ENCODE data around the gene EMP2. TPM values are rescaled to one million over a fixed set of nuclear protein-coding genes. Genes with fewer than 3 reads are reported as not detected.
A peak's percentile ranks its signal among the peaks of the same experiment; 100 is the strongest.

The EMP2 gene
- total RNA-seq (17.2 and 22.5 TPM in 2 replicates), polyA plus RNA-seq (36.2 and 36.8 TPM in 2 replicates), polyA minus RNA-seq (ENCODE audit: low replicate concordance) (65.5 and 70.6 TPM in 2 replicates)
- 32.9 and 33.0 TPM in 2 replicates for polyA plus RNA-seq (2012)

- peaks cover 23% of the 10 kb centered on the region for H3K79me2 ChIP-seq (ENCODE audit: control insufficient read depth, insufficient read depth, low read length)
- peak; percentile 61 to 73 for DNase-seq (ENCODE audit: low read depth in 2 of 2)
- no peaks in the 10 kb centered on the region for H4K20me1 ChIP-seq (ENCODE audit: control insufficient read depth, extremely low read depth, insufficient read depth, low read length)
- H3K4me3 ChIP-seq (replicated peaks in 1 of 4; ENCODE audit: control extremely low read depth in 1 of 4, insufficient read depth in 1 of 4, low read depth in 3 of 4, low read length in 4 of 4) = peak within 1 kb of the TSS; percentile 63 to 94 (median 72)
- no peaks in the 10 kb centered on the region for H3K36me3 ChIP-seq (ENCODE audit: control insufficient read depth, insufficient read depth, low read length)
- peak within 1 kb of the TSS; percentile 75 for H3K27ac ChIP-seq (ENCODE audit: insufficient read depth, low read length)
- H3K27me3 ChIP-seq (ENCODE audit: control insufficient read depth, insufficient read depth, low read length) = no peaks in the 10 kb centered on the region
- peak within 1 kb of the TSS; percentile 80 for H2AFZ ChIP-seq (ENCODE audit: low read length)
- H3K9me3 ChIP-seq (ENCODE audit: control insufficient read depth, insufficient read depth, low read depth, low read length) = no peaks in the 10 kb centered on the region
- H3K9ac ChIP-seq (ENCODE audit: insufficient read depth, low read length) = peak within 1 kb of the TSS; percentile 68
- TF ChIP-seq CTCF (conservative IDR thresholded peaks at IDR 0.05 in 1 of 2, IDR thresholded peaks at IDR 0.05 in 1 of 2; ENCODE audit: low read depth in 1 of 2, low read length in 2 of 2) (peak; percentile 47 to 73), EZH2 (IDR thresholded peaks at IDR 0.05; ENCODE audit: low read length, missing control alignments) (no peak)
- H3K4me1 ChIP-seq (ENCODE audit: control insufficient read depth, extremely low read depth, insufficient read depth, low read length) = peaks cover 33% of the 10 kb centered on the region
- peak within 1 kb of the TSS; percentile 96 for H3K4me2 ChIP-seq (ENCODE audit: extremely low read depth, insufficient read depth, low read length)
Measured at GRCh38 chr16:10579965-10580882, at the start of gene EMP2. Gene EMP2, minus strand, starts transcription at chr16:10580598. Its CDS starts 32,981 bp downstream, at chr16:10547617.

DNA sequence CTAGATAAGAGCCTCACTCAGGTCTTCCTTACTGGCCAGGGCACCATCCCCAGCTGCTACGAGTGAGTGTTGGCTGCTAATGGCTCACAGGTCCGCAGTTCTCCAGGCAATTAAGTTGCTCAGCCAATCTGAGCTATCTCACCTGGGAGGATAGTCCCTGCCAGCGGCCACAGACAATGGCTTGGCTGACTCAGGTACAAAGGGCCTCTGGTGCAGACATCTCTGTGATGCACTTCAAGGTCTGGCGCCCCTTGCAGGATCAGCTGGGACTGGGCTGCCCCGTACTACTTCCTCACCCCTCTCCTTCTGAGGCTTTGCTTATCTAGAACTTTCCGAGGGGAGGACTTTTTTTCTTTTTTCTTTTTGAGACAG is 49.2 kb upstream of the EMP2 start:
- Histone ChIP-seq H3K4me1 (ENCODE audit: control insufficient read depth, extremely low read depth, insufficient read depth, low read length) (no peaks in the 10 kb centered on the region), H4K20me1 (ENCODE audit: control insufficient read depth, extremely low read depth, insufficient read depth, low read length) (no peaks in the 10 kb centered on the region), H3K4me3 (replicated peaks in 1 of 4; ENCODE audit: control extremely low read depth in 1 of 4, insufficient read depth in 1 of 4, low read depth in 3 of 4, low read length in 4 of 4) (no peak overlapping the region), H3K27ac (ENCODE audit: insufficient read depth, low read length) (no peak overlapping the region), H3K79me2 (ENCODE audit: control insufficient read depth, insufficient read depth, low read length) (no peaks in the 10 kb centered on the region), H2AFZ (ENCODE audit: low read length) (no peak overlapping the region), H3K9me3 (ENCODE audit: control insufficient read depth, insufficient read depth, low read depth, low read length) (no peaks in the 10 kb centered on the region), H3K27me3 (ENCODE audit: control insufficient read depth, insufficient read depth, low read length) (no peaks in the 10 kb centered on the region), H3K4me2 (ENCODE audit: extremely low read depth, insufficient read depth, low read length) (no peak overlapping the region), H3K36me3 (ENCODE audit: control insufficient read depth, insufficient read depth, low read length) (no peaks in the 10 kb centered on the region), H3K9ac (ENCODE audit: insufficient read depth, low read length) (no peak overlapping the region)
- no peak for DNase-seq (ENCODE audit: low read depth in 2 of 2)
- TF ChIP-seq EZH2 (IDR thresholded peaks at IDR 0.05; ENCODE audit: low read length, missing control alignments) (no peak), CTCF (conservative IDR thresholded peaks at IDR 0.05 in 1 of 2, IDR thresholded peaks at IDR 0.05 in 1 of 2; ENCODE audit: low read depth in 1 of 2, low read length in 2 of 2) (no peak)

GRCh38 chr16:10625595-10626357 is 45.4 kb upstream of the EMP2 start:
- Histone ChIP-seq H4K20me1 (ENCODE audit: control insufficient read depth, extremely low read depth, insufficient read depth, low read length) (no peaks in the 10 kb centered on the region), H3K4me3 (replicated peaks in 1 of 4; ENCODE audit: control extremely low read depth in 1 of 4, insufficient read depth in 1 of 4, low read depth in 3 of 4, low read length in 4 of 4) (no peak overlapping the region), H3K4me2 (ENCODE audit: extremely low read depth, insufficient read depth, low read length) (no peak overlapping the region), H3K9ac (ENCODE audit: insufficient read depth, low read length) (no peak overlapping the region), H3K27ac (ENCODE audit: insufficient read depth, low read length) (no peak overlapping the region), H2AFZ (ENCODE audit: low read length) (no peak overlapping the region), H3K9me3 (ENCODE audit: control insufficient read depth, insufficient read depth, low read depth, low read length) (no peaks in the 10 kb centered on the region), H3K79me2 (ENCODE audit: control insufficient read depth, insufficient read depth, low read length) (no peaks in the 10 kb centered on the region), H3K4me1 (ENCODE audit: control insufficient read depth, extremely low read depth, insufficient read depth, low read length) (no peaks in the 10 kb centered on the region), H3K36me3 (ENCODE audit: control insufficient read depth, insufficient read depth, low read length) (no peaks in the 10 kb centered on the region), H3K27me3 (ENCODE audit: control insufficient read depth, insufficient read depth, low read length) (no peaks in the 10 kb centered on the region)
- no peak for TF ChIP-seq EZH2 (IDR thresholded peaks at IDR 0.05; ENCODE audit: low read length, missing control alignments)
- TF ChIP-seq CTCF (conservative IDR thresholded peaks at IDR 0.05 in 1 of 2, IDR thresholded peaks at IDR 0.05 in 1 of 2; ENCODE audit: low read depth in 1 of 2, low read length in 2 of 2) = no peak
- peak; percentile 17 to 51 for DNase-seq (ENCODE audit: low read depth in 2 of 2)

All from fibroblast of lung (primary cell).